Colon (tissue), 2 donors: ENCODE data around the gene HOXC11.

Experiments
- FAIRE-seq: peaks from 2 replicates; lab custom pipeline; 2012; peaks lifted over from hg19 to GRCh38; lab: Jason Lieb, UNC
- donor health status: control.
- donor health status: control.

HOXC11 gene

GRCh38 chr12:53974084-53975063 lies 1.4 kb downstream of the HOXC11 start, which contains the start of gene HOTAIR:
HOTAIR (minus strand) TSS chr12:53974954.
- FAIRE-seq = no peak

GRCh38 chr12:53975064-53975471 lies 2.1 kb downstream of the HOXC11 start:
- no peak for FAIRE-seq

GRCh38 chr12:53975479-53976152 lies 2.7 kb downstream of the HOXC11 start:
- no peak for FAIRE-seq

- no peak for FAIRE-seq
Measured at GRCh38 chr12:53976172-53976822, 3.4 kb downstream of the HOXC11 start.

- no peak for FAIRE-seq
Measured at GRCh38 chr12:53976823-53977595, 4.1 kb downstream of the HOXC11 start.

GRCh38 chr12:53977596-53978445 lies 4.9 kb downstream of the HOXC11 start:
- no peak for FAIRE-seq

GRCh38 chr12:53978477-53979356 lies 5.8 kb downstream of the HOXC11 start:
- no peak for FAIRE-seq

GRCh38 chr12:53980104-53980801 lies 7.3 kb downstream of the HOXC11 start:
- no peak for FAIRE-seq

- FAIRE-seq = no peak
Measured at GRCh38 chr12:53980802-53981496, 8.0 kb downstream of the HOXC11 start.

- FAIRE-seq = no peak
Measured at GRCh38 chr12:53981634-53982565, 9.0 kb downstream of the HOXC11 start.

- no peak for FAIRE-seq
Measured at GRCh38 chr12:53982648-53983567, 10.0 kb downstream of the HOXC11 start.

- no peak for FAIRE-seq
Measured at GRCh38 chr12:53983568-53983949, 10.6 kb downstream of the HOXC11 start.

- no peak for FAIRE-seq
Measured at GRCh38 chr12:53983950-53984572, 11.1 kb downstream of the HOXC11 start.

- FAIRE-seq = no peak
Measured at GRCh38 chr12:53984901-53985691, 12.2 kb downstream of the HOXC11 start, which contains the start of gene HOXC10. HOXC10 (plus strand) TSS chr12:53985146; CDS start chr12:53985260, 114 bp downstream.

- FAIRE-seq = no peak
Measured at GRCh38 chr12:53985692-53985993, 12.7 kb downstream of the HOXC11 start.
